GM12891 (cell line): Measurements from ENCODE around the gene CYP8B1.

Experiments
- PAX5 ChIP-seq: IDR thresholded peaks from 2 replicates; pipeline ENCODE4 v1.6.1; 2011; ENCODE audit warnings: low read length, moderate library complexity, mild to moderate bottlenecking; ENCODE audit not compliant: insufficient read depth, severe bottlenecking
- POLR2A ChIP-seq: IDR thresholded peaks from 2 replicates; pipeline ENCODE4 v1.6.1; 2011; ENCODE audit warnings: low read depth, low read length, control low read depth
- POLR2AphosphoS5 ChIP-seq: IDR thresholded peaks from 2 replicates; pipeline ENCODE4 v1.6.1; 2011; ENCODE audit warnings: low read depth, low read length, control low read depth
- SPI1 ChIP-seq: IDR thresholded peaks from 2 replicates; pipeline ENCODE4 v1.6.1; 2011; ENCODE audit warnings: low read depth, low read length, control low read depth
- TAF1 ChIP-seq: IDR thresholded peaks from 2 replicates; pipeline ENCODE4 v1.6.1; 2011; ENCODE audit warnings: low read depth, low read length, control low read depth

GRCh38 chr3:42849017-42849416 lies 26.7 kb downstream of the CYP8B1 start:
- TF ChIP-seq POLR2A (no peak), POLR2AphosphoS5 (no peak), TAF1 (no peak), PAX5 (no peak), SPI1 (no peak)
